HG03521 (cell line): ENCODE measurements around the gene GOLGA6C.
A peak's percentile ranks its signal among the peaks of the same experiment; 100 is the strongest.
"Not testable (repeated sequence)": the region's sequence is repeated elsewhere in the genome, so short reads cannot be mapped to it uniquely, and the experiment has no call there.

Experiments
- ATAC-seq: cut with Tn5 transposase; IDR thresholded peaks from one replicate; pipeline ENCODE4 v1.9.1; 2021; ENCODE audit warnings: mild to moderate bottlenecking, moderate library complexity; ENCODE audit not compliant: unreplicated experiment

GOLGA6C gene

GRCh38 chr15:75252285-75252684, 5.8 kb upstream of the GOLGA6C start:
- not testable (repeated sequence) for ATAC-seq

- not testable (repeated sequence) for ATAC-seq
These were observed 648 bp downstream of the GOLGA6C start for GRCh38 chr15:75258620-75259343.

DNA sequence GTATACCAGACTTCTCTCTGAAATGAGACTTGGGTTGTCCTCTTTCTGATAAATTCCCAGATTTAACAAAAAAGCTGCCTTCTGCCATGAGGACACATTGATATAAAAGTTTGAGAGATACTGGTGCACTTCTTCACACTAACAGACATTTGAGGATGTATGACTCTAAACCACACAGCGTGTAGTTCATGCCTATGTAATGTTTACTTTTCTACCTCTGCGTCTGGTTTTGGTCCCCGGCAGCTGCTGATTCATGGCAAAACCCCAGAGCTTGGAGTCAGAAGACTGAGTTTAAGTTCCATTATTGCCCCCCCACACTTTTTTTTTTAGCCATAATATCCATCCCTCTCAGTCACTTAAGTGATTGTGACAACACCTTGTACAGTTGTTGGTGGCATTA, 1.7 kb downstream of the GOLGA6C start:
- ATAC-seq, result not testable (repeated sequence)

GRCh38 chr15:75273751-75274359, 15.7 kb downstream of the GOLGA6C start:
- not testable (repeated sequence) for ATAC-seq

DNA sequence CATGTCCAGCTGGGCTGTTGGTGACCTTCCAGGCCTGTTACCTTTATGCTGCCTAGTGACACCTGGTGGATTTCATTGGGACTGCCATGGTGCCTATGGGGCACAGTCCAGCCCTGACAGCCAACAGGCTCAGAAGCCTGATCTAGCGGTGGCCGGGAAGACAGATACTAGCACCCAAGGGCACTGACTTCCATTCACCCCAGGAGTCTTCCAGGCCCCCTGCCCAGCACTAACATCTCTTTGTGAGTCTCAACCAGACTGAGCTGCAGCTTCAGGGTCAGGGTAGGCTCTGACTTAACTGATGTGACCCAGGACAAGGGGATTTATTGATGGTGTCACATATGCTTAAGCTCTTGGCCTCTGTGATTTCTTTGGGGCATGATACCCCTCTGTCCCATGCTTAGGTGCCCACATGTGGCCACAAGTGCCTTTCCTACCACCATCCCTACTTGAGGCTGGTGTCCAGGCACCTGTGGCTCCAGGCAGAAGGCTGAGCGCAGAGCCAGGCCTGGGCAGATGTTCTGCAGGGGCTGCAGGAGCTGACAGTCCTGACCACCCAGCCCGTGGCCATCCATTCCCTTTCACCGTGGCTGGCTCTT, 16.5 kb downstream of the GOLGA6C start:
- not testable (repeated sequence) for ATAC-seq

GRCh38 chr15:75275617-75276016, 17.5 kb downstream of the GOLGA6C start:
- not testable (repeated sequence) for ATAC-seq

DNA sequence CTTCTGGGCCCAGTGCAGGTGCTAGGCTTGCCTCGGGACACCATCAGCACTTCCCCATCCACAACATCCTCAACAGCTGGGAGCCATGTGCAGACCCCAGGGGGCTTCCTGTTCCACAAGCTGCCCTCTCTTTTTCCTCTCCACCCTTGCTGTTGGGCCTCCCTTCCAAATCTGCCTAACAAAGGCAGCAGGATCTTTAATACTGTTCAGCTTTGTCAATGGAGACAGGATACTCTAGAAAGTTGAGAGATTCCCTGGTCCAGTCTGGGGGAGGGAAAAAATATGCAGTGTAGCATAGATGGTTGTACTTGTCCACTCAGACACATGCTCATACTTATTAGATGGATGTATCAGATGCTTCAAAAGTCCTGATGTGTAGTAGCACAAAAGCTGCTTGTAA, 20.4 kb downstream of the GOLGA6C start:
- ATAC-seq, result not testable (repeated sequence)

GRCh38 chr15:75282572-75282971, 24.4 kb downstream of the GOLGA6C start, which contains the start of gene GOLGA6D:
Gene GOLGA6D, plus strand, starts transcription at chr15:75282835. Its CDS starts 41 bp downstream, at chr15:75282876.
- not testable (repeated sequence) for ATAC-seq

DNA sequence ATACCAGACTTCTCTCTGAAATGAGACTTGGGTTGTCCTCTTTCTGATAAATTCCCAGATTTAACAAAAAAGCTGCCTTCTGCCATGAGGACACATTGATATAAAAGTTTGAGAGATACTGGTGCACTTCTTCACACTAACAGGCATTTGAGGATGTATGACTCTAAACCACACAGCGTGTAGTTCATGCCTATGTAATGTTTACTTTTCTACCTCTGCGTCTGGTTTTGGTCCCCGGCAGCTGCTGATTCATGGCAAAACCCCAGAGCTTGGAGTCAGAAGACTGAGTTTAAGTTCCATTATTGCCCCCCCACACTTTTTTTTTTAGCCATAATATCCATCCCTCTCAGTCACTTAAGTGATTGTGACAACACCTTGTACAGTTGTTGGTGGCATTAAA, 26.0 kb downstream of the GOLGA6C start:
- not testable (repeated sequence) for ATAC-seq

- ATAC-seq, result not testable (repeated sequence)
These were observed 35.5 kb downstream of the GOLGA6C start for GRCh38 chr15:75293660-75294059.

GRCh38 chr15:75298541-75299310, 40.6 kb downstream of the GOLGA6C start:
- ATAC-seq, result peak; percentile 46

GRCh38 chr15:75299311-75299688, 41.2 kb downstream of the GOLGA6C start:
- peak; percentile 48 for ATAC-seq

GRCh38 chr15:75300026-75300425, 41.9 kb downstream of the GOLGA6C start:
- ATAC-seq, result not testable (repeated sequence)

DNA sequence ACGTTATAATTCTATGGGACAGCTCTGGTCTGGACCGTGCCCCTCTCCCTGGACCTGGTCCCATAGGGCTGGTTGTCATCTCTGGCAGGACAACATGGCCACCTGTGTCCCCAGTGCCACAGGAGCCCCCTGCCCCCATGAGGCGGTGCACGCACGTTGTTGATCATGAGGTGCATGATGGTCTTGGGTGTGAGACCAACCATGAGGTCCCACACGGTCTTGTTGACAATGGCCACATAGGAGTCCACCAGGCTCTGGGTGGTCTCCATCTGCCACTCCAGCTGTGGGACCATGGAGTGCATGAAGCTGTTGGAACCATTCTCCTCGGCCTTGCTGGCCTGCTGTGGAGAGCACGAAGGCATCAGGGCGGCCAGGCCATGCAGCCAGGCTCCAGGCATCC, 44.2 kb downstream of the GOLGA6C start:
- no peak for ATAC-seq

- not testable (repeated sequence) for ATAC-seq
These were observed 44.6 kb downstream of the GOLGA6C start for GRCh38 chr15:75302753-75303152.

- no peak for ATAC-seq
These were observed 48.1 kb downstream of the GOLGA6C start for GRCh38 chr15:75306188-75306587.

- no peak for ATAC-seq
These were observed 49.8 kb downstream of the GOLGA6C start for GRCh38 chr15:75307778-75308390.

DNA sequence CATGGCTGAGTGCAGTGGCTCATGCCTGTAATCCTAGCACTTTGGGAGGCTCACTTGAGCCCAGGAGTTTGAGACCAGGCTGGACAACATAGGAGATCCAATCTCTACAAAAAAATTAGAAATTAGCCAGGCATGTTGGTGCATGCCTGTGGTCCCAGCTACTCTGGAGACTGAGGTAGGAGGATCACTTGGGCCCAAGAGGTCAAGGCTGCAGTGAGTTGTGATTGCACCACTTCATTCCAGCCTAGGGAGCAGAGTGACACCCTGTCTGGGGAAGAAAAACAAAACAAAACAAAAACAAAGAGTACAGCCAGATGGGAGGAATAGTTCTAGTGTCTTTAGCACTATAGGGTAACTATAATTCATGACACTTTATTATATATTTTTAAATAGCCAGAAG, 51.6 kb downstream of the GOLGA6C start:
- no peak for ATAC-seq

GRCh38 chr15:75312548-75312947, 54.4 kb downstream of the GOLGA6C start:
- not testable (repeated sequence) for ATAC-seq

GRCh38 chr15:75313116-75313845, 55.1 kb downstream of the GOLGA6C start:
- ATAC-seq, result no peak
